Adrenal gland (tissue), 5 donors: ENCODE measurements around the gene FGF3.

Experiments used
- POLR2A ChIP-seq, 2 donors: fragments of 450-650 bp; IDR thresholded peaks; one replicate each; pipeline ENCODE4 v1.6.1; 2017; ENCODE audit warnings: antibody characterized with exemption in 2 of 2, mild to moderate bottlenecking in 2 of 2, moderate library complexity in 1 of 2
- TF ChIP-seq, protein P1 (sequence below), 6 experiments: fragments of 450-650 bp in 4 of 6; fragments of 200-600 bp in 2 of 6; sonication (generic) in 1 of 6; IDR thresholded peaks; 1 replicate in 5 of 6; 2 replicates in 1 of 6; pipeline versions ENCODE4 v1.5.1 to v1.8.0; 2016 to 2021; ENCODE audit warnings: antibody characterized with exemption in 6 of 6, mild to moderate bottlenecking in 2 of 6, moderate library complexity in 1 of 6
- donor health status: DM: no; HTN: no; CAD: no.

DNA sequence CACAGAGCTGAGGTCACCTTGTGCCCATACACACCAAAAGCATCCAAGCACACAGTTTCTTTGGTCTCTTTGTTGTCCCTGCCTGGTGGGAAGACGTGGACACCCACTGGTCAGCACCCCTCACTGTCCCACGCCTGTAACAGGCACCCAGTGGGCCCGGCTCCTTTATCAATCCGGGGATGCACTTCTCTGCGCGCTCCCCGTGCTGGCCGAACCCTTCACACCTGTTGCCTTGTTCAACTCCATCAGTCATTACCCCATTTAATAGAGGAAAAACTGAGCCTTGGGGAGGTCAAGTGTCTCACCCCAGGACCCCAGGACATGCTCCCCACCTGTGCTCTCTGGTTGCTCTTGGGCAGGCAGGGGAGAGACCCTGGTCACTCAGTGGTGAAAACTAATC lies 49.7 kb upstream of the FGF3 start:
- TF ChIP-seq, protein P1, sequence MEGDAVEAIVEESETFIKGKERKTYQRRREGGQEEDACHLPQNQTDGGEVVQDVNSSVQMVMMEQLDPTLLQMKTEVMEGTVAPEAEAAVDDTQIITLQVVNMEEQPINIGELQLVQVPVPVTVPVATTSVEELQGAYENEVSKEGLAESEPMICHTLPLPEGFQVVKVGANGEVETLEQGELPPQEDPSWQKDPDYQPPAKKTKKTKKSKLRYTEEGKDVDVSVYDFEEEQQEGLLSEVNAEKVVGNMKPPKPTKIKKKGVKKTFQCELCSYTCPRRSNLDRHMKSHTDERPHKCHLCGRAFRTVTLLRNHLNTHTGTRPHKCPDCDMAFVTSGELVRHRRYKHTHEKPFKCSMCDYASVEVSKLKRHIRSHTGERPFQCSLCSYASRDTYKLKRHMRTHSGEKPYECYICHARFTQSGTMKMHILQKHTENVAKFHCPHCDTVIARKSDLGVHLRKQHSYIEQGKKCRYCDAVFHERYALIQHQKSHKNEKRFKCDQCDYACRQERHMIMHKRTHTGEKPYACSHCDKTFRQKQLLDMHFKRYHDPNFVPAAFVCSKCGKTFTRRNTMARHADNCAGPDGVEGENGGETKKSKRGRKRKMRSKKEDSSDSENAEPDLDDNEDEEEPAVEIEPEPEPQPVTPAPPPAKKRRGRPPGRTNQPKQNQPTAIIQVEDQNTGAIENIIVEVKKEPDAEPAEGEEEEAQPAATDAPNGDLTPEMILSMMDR (IDR thresholded peaks at IDR 0.05) = no peak
- no peak for TF ChIP-seq POLR2A (IDR thresholded peaks at IDR 0.05)
